22Rv1 (cell line): ENCODE data around the gene ESM1.

ENCODE experiments used
- ZFX ChIP-seq: fragments of 450-650 bp; IDR thresholded peaks from 2 replicates; pipeline ENCODE4 v1.6.1; 2017; ENCODE audit warnings: antibody characterized with exemption, borderline replicate concordance
- TF ChIP-seq, protein P1 (sequence below): fragments of 450-650 bp; IDR thresholded peaks from 2 replicates; pipeline ENCODE4 v1.5.1; 2017; ENCODE audit warnings: mild to moderate bottlenecking

- TF ChIP-seq, protein P1, sequence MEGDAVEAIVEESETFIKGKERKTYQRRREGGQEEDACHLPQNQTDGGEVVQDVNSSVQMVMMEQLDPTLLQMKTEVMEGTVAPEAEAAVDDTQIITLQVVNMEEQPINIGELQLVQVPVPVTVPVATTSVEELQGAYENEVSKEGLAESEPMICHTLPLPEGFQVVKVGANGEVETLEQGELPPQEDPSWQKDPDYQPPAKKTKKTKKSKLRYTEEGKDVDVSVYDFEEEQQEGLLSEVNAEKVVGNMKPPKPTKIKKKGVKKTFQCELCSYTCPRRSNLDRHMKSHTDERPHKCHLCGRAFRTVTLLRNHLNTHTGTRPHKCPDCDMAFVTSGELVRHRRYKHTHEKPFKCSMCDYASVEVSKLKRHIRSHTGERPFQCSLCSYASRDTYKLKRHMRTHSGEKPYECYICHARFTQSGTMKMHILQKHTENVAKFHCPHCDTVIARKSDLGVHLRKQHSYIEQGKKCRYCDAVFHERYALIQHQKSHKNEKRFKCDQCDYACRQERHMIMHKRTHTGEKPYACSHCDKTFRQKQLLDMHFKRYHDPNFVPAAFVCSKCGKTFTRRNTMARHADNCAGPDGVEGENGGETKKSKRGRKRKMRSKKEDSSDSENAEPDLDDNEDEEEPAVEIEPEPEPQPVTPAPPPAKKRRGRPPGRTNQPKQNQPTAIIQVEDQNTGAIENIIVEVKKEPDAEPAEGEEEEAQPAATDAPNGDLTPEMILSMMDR, result no peak
- no peak for TF ChIP-seq ZFX
Measured at GRCh38 chr5:55030676-55031369, 45.4 kb upstream of the ESM1 start.
